OCI-LY1 (cell line): Measurements from ENCODE around the gene HAND2.

ENCODE experiments used
- H2AFZ ChIP-seq: fragments of 200-600 bp; sonication (generic), shearing (Covaris generic); 2 replicates; pipeline ENCODE4 v1.6.0; 2014; ENCODE audit warnings: antibody characterized with exemption, mild to moderate bottlenecking, low read length
- H3F3A ChIP-seq: fragments of 200-600 bp; sonication (generic), shearing (Covaris generic); 2 replicates; pipeline ENCODE4 v1.6.0; 2014; ENCODE audit warnings: mild to moderate bottlenecking, antibody characterized with exemption, low read length, moderate library complexity; ENCODE audit not compliant: insufficient read depth
- H3K27ac ChIP-seq: fragments of 200-600 bp; sonication (generic); 2 replicates; pipeline ENCODE4 v1.5.1; 2014; ENCODE audit warnings: low read length, mixed run types, mild to moderate bottlenecking, low read depth; ENCODE audit not compliant: poor library complexity, severe bottlenecking
- H3K27me3 ChIP-seq: fragments of 200-600 bp; sonication (generic); 2 replicates; pipeline ENCODE4 v1.6.0; 2014; ENCODE audit warnings: antibody characterized with exemption, mild to moderate bottlenecking, low read length, moderate library complexity; ENCODE audit not compliant: insufficient read depth
- H3K36me3 ChIP-seq: fragments of 200-600 bp; sonication (generic); 2 replicates; pipeline ENCODE4 v1.6.1; 2014; ENCODE audit warnings: mild to moderate bottlenecking, antibody characterized with exemption, low read length, moderate library complexity, mixed read lengths; ENCODE audit not compliant: insufficient read depth
- H3K4me1 ChIP-seq: fragments of 200-600 bp; sonication (generic); 2 replicates; pipeline ENCODE4 v1.5.1; 2014; ENCODE audit warnings: mild to moderate bottlenecking, low read length, moderate library complexity; ENCODE audit not compliant: insufficient read depth, severe bottlenecking
- H3K4me2 ChIP-seq: fragments of 200-600 bp; sonication (generic), shearing (Covaris generic); 2 replicates; pipeline ENCODE4 v1.6.1; 2014; ENCODE audit warnings: low read length
- H3K4me3 ChIP-seq: fragments of 200-600 bp; sonication (generic); 2 replicates; pipeline ENCODE4 v1.5.1; 2014; ENCODE audit warnings: low read length, low read depth, mild to moderate bottlenecking, mixed read lengths; ENCODE audit not compliant: poor library complexity, severe bottlenecking
- H3K79me2 ChIP-seq: fragments of 200-600 bp; shearing (Covaris generic); 2 replicates; pipeline ENCODE4 v1.6.1; 2016; ENCODE audit warnings: mixed run types, low read length, mixed read lengths; ENCODE audit not compliant: insufficient read depth
- H3K9ac ChIP-seq: fragments of 200-600 bp; sonication (generic), shearing (Covaris generic); 2 replicates; pipeline ENCODE4 v1.6.1; 2014; ENCODE audit warnings: mild to moderate bottlenecking, low read length, mixed read lengths
- H3K9me2 ChIP-seq: fragments of 200-600 bp; sonication (generic), shearing (Covaris generic); 2 replicates; pipeline ENCODE4 v1.6.1; 2014; ENCODE audit warnings: low read depth, mild to moderate bottlenecking, low read length, mixed read lengths
- H3K9me3 ChIP-seq: fragments of 200-600 bp; shearing (Covaris generic); 2 replicates; pipeline ENCODE4 v1.6.1; 2014; ENCODE audit warnings: low read length, mixed read lengths
- H4K20me1 ChIP-seq: fragments of 200-600 bp; sonication (generic), shearing (Covaris generic); 2 replicates; pipeline ENCODE4 v1.6.0; 2016; ENCODE audit warnings: mild to moderate bottlenecking, low read length; ENCODE audit not compliant: insufficient read depth
- CTCF ChIP-seq: fragments of 200-600 bp; sonication (generic), shearing (Covaris generic); IDR thresholded peaks from 2 replicates; pipeline ENCODE4 v1.5.1; 2017; ENCODE audit warnings: mild to moderate bottlenecking, antibody characterized with exemption, low read length, moderate library complexity, mixed read lengths
- EZH2 ChIP-seq: fragments of 200-600 bp; sonication (generic), shearing (Covaris generic); IDR thresholded peaks from 2 replicates; pipeline ENCODE4 v1.8.0; 2017; ENCODE audit warnings: borderline replicate concordance, mixed run types, mild to moderate bottlenecking, antibody characterized with exemption, low read length, moderate library complexity, mixed read lengths

The HAND2 gene

GRCh38 chr4:173522951-173523395, 7.1 kb downstream of the HAND2 start:
- H3K9me3 ChIP-seq: no peaks in the 10 kb centered on the region
- H2AFZ ChIP-seq: no peak overlapping the region
- H3K9ac ChIP-seq: no peak overlapping the region
- H3K79me2 ChIP-seq: no peaks in the 10 kb centered on the region
- no peak overlapping the region for H3K4me3 ChIP-seq
- no peak overlapping the region for H3K27ac ChIP-seq
- H3K27me3 ChIP-seq: 0 out of 2 replicates have a peak, but pooled peaks cover 3% of the 10 kb centered on the region
- H3K36me3 ChIP-seq: no peaks in the 10 kb centered on the region
- H4K20me1 ChIP-seq: no peaks in the 10 kb centered on the region
- no peak overlapping the region for H3K4me2 ChIP-seq
- TF ChIP-seq CTCF: no peak
- no peaks in the 10 kb centered on the region for H3K4me1 ChIP-seq
- no peaks in the 10 kb centered on the region for H3F3A ChIP-seq
- H3K9me2 ChIP-seq: no peaks in the 10 kb centered on the region

- H3K9ac ChIP-seq: no peak overlapping the region
- no peaks in the 10 kb centered on the region for H3K4me1 ChIP-seq
- no peaks in the 10 kb centered on the region for H3K9me2 ChIP-seq
- no peaks in the 10 kb centered on the region for H3K79me2 ChIP-seq
- TF ChIP-seq CTCF (no peak), EZH2 (no peak)
- H3K27me3 ChIP-seq: 0 out of 2 replicates have a peak, but pooled peaks cover 3% of the 10 kb centered on the region
- H2AFZ ChIP-seq: no peak overlapping the region
- no peak overlapping the region for H3K4me2 ChIP-seq
- no peak overlapping the region for H3K27ac ChIP-seq
- no peaks in the 10 kb centered on the region for H3K9me3 ChIP-seq
- H4K20me1 ChIP-seq: no peaks in the 10 kb centered on the region
- H3F3A ChIP-seq: no peaks in the 10 kb centered on the region
- H3K36me3 ChIP-seq: no peaks in the 10 kb centered on the region
- H3K4me3 ChIP-seq: no peak overlapping the region
Measured at GRCh38 chr4:173522160-173522950, 7.7 kb downstream of the HAND2 start.

GRCh38 chr4:173521467-173522159, 8.4 kb downstream of the HAND2 start:
- no peaks in the 10 kb centered on the region for H3K4me1 ChIP-seq
- TF ChIP-seq CTCF (no peak), EZH2 (no peak)
- H4K20me1 ChIP-seq: no peaks in the 10 kb centered on the region
- no peak overlapping the region for H3K27ac ChIP-seq
- H3K79me2 ChIP-seq: no peaks in the 10 kb centered on the region
- no peaks in the 10 kb centered on the region for H3K9me3 ChIP-seq
- no peaks in the 10 kb centered on the region for H3K9me2 ChIP-seq
- no peak overlapping the region for H3K4me2 ChIP-seq
- H3K4me3 ChIP-seq: no peak overlapping the region
- no peaks in the 10 kb centered on the region for H3F3A ChIP-seq
- H2AFZ ChIP-seq: no peak overlapping the region
- 0 out of 2 replicates have a peak, but pooled peaks cover 3% of the 10 kb centered on the region for H3K27me3 ChIP-seq
- no peaks in the 10 kb centered on the region for H3K36me3 ChIP-seq
- H3K9ac ChIP-seq: no peak overlapping the region
